NCI-H524 treated with DMSO at 0.1 percent for 48 hours (cell line): Measurements from ENCODE around the gene TOMM20.

Experiments
- DNase-seq: peaks from one replicate; lab custom pipeline; 2025; lab: John Stamatoyannopoulos, UW

TOMM20 gene

GRCh38 chr1:235060607-235061470 is 67.8 kb downstream of the TOMM20 start:
- DNase-seq, result no peak
